ENCODE measurements around the gene FAM187B. TPM values are rescaled to one million over a fixed set of nuclear protein-coding genes. Genes with fewer than 3 reads are reported as not detected.
A peak's percentile ranks its signal among the peaks of the same experiment; 100 is the strongest.

The FAM187B gene
- total and polyA plus RNA-seq, 12 donors, result 0.06 to 0.48 (median 0.16) TPM; not detected in 8

DNA sequence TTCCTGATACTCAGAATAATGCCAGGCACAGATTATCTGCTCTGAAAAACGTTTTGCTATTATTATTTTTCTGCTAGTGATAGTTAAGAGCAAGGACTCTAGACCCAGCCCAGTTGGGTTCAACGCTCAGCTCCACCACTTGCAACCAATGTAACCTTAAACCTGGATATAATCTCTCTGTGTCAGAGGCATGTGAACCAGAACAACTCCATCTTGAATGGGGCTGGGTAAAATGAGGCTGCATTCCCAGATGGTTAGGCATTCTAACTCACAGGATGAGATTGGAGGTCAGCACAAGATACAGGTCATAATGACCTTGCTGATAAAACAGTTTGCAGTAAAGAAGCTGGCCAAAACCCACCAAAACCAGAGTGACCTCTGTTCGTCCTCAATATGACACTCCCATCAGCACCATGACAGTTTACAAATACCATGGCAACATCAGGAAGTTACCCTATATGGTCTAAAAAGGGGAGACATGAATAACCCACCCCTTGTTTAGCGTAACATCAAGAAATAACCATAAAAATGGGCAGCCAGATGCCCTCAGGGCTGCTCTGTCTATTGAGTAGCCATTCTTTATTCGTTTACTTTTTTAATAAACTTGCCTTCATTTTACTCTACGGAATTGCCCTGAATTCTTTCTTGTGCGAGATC is 13.6 kb downstream of the FAM187B start:
- H3K27me3 ChIP-seq, result no peaks in the 10 kb centered on the region
- peak overlapping the region in 4 of 5 donors; percentile 73 to 97 (median 94) for H3K27ac ChIP-seq
- no peak overlapping the region for H3K4me3 ChIP-seq
- no peak for TF ChIP-seq POLR2A (IDR thresholded peaks at IDR 0.05)
- TF ChIP-seq CTCF (IDR thresholded peaks at IDR 0.05), result no peak
- intact Hi-C loops (cut with DNase I), result no loop called here
- 66 to 71% (median 70%) methylated on average over 7 of the region's 7 CpGs for WGBS, 4 donors
- peak in 2 of 7 donors; percentile 11 to 39 for DNase-seq
- no peaks in the 10 kb centered on the region for H3K9me3 ChIP-seq (replicated peaks in 1 of 3)
- H3K36me3 ChIP-seq (replicated peaks in 1 of 2), result no peaks in the 10 kb centered on the region
- H3K4me1 ChIP-seq (replicated peaks in 1 of 2), result peaks cover 17 to 45% of the 10 kb centered on the region in 2 donors

GRCh38 chr19:35213663-35214632 is 14.6 kb downstream of the FAM187B start:
- H3K27ac ChIP-seq, result peak overlapping the region; percentile 73 to 97 (median 92)
- intact Hi-C loops (cut with DNase I), result no loop called here

DNA sequence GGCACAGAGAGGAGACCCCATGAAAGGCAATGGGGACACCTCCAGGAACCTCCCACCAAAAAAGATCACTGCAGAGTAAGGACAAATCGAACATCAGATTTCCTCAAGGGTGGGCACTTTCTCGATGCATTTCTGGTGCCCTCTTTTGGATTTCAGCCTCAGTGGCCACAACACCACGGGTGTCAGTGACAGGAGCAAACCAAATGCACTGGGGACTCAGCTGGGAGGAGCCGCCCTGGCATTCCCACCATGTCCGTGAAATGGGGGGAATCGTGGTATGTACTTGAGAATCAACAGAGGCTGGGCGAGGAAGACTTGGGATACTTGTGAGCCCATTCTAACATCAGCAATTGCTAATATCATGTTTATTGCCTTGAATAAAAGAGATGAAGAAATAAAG is 16.3 kb downstream of the FAM187B start:
- Histone ChIP-seq H3K36me3 (replicated peaks in 1 of 2) (no peaks in the 10 kb centered on the region), H3K4me1 (replicated peaks in 1 of 2) (peaks cover 17 to 47% of the 10 kb centered on the region in 2 donors), H3K9me3 (replicated peaks in 1 of 3) (no peaks in the 10 kb centered on the region), H3K27ac (peak overlapping the region; percentile 8 to 78 (median 33)), H3K27me3 (no peaks in the 10 kb centered on the region), H3K4me3 (no peak overlapping the region)
- DNase-seq, result peak in 2 of 7 donors; percentile 13 to 46
- TF ChIP-seq CTCF (IDR thresholded peaks at IDR 0.05) (no peak), POLR2A (IDR thresholded peaks at IDR 0.05) (peak in 1 of 2 donors; percentile 15)
- intact Hi-C loops (cut with DNase I), result no loop called here
- WGBS, 4 donors, result 66 to 69% (median 67%) methylated on average over 7 of the region's 7 CpGs

More at GRCh38 chr19:35213663-35214632, 14.6 kb downstream of the FAM187B start:
- WGBS, 4 donors, result 10 to 15% (median 13%) methylated on average over 12 to 21 of the region's 21 CpGs
- H3K36me3 ChIP-seq (replicated peaks in 1 of 2), result no peaks in the 10 kb centered on the region
- peak in 1 of 2 donors; percentile 67 for TF ChIP-seq POLR2A (IDR thresholded peaks at IDR 0.05)
- no peak for TF ChIP-seq CTCF (IDR thresholded peaks at IDR 0.05)
- no peaks in the 10 kb centered on the region for H3K27me3 ChIP-seq
- DNase-seq, result peak; percentile 89 to 96 (median 95)
- peak overlapping the region in 1 of 4 donors; percentile 1 for H3K4me3 ChIP-seq
- no peaks in the 10 kb centered on the region for H3K9me3 ChIP-seq (replicated peaks in 1 of 3)
- H3K4me1 ChIP-seq (replicated peaks in 1 of 2), result peaks cover 17 to 52% of the 10 kb centered on the region in 2 donors
